ENCODE results near the gene XPR1.

- TF ChIP-seq CTCF (IDR thresholded peaks at IDR 0.05) (no peak), POLR2A (IDR thresholded peaks at IDR 0.05) (no peak), POLR2AphosphoS5 (IDR thresholded peaks at IDR 0.05) (no peak), EP300 (IDR thresholded peaks at IDR 0.05) (no peak)
Measured at GRCh38 chr1:180854456-180854855, 222.6 kb downstream of the XPR1 start.
